Measurements from ENCODE around the gene ZSCAN18.

DNA sequence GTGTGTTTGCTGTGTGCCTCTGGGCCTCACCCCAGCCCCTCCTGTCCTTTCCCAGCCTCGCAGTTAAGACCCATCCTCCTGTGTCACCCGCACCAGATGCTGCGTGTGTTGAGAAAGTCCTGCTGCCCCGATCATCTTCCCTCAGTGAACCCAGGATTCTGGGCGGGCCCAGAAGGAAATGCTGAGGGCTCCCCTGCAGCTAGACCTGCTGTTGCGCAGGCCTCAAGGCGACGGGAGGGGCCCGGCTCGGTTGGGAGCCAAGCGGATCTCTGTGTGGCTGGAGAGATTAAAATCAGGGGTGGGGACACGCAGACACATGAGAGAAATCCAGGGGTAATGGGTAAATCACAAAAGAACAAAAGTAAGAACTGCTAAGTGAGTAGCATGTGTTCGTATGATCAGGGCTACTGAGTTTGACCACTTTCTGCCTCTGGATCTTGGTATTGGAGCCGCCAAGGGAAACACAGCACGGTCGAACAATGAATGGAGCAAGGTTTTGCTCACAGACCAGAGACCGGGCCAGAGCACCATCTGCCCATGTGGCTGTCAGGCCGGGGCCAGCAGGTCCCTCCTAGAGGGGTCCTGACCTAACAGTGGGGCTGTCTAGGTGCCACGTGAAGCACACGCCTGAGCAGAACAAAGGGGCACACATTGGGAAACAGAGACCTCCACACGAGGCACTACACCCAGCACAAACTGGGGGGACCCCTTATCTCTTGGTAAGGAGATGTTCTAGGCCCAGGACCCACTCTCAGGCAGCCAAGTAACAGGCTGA lies 57.1 kb downstream of the ZSCAN18 start:
- TF ChIP-seq EZH2 (IDR thresholded peaks at IDR 0.05) (no peak), EZH2phosphoT487 (IDR thresholded peaks at IDR 0.05; ENCODE audit: borderline replicate concordance) (no peak), JUND (IDR thresholded peaks at IDR 0.05) (no peak), TCF7L2 (IDR thresholded peaks at IDR 0.05; ENCODE audit: borderline replicate concordance, extremely low read depth, insufficient read depth, insufficient read length) (no peak), CEBPB (IDR thresholded peaks at IDR 0.05; ENCODE audit: low read depth) (no peak)
- TF ChIP-seq, protein P1, sequence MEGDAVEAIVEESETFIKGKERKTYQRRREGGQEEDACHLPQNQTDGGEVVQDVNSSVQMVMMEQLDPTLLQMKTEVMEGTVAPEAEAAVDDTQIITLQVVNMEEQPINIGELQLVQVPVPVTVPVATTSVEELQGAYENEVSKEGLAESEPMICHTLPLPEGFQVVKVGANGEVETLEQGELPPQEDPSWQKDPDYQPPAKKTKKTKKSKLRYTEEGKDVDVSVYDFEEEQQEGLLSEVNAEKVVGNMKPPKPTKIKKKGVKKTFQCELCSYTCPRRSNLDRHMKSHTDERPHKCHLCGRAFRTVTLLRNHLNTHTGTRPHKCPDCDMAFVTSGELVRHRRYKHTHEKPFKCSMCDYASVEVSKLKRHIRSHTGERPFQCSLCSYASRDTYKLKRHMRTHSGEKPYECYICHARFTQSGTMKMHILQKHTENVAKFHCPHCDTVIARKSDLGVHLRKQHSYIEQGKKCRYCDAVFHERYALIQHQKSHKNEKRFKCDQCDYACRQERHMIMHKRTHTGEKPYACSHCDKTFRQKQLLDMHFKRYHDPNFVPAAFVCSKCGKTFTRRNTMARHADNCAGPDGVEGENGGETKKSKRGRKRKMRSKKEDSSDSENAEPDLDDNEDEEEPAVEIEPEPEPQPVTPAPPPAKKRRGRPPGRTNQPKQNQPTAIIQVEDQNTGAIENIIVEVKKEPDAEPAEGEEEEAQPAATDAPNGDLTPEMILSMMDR (IDR thresholded peaks at IDR 0.05 in 2 of 3, conservative IDR thresholded peaks at IDR 0.05 in 1 of 3; ENCODE audit: borderline replicate concordance in 1 of 3, insufficient read depth in 1 of 3, low read depth in 2 of 3, low read length in 2 of 3): no peak

Measured in HCT116 (cell line).